Neuron (in vitro differentiated cells): Measurements from ENCODE around the gene MEN1.
"Not testable (repeated sequence)": the region's sequence is repeated elsewhere in the genome, so short reads cannot be mapped to it uniquely, and the experiment has no call there.

Experiments used
- H2AFZ ChIP-seq: one replicate; pipeline ENCODE4 v1.6.1; 2013; ENCODE audit warnings: low read depth, mild to moderate bottlenecking, inconsistent platforms, low read length, moderate library complexity
- H3K27me3 ChIP-seq: one replicate; pipeline ENCODE4 v1.6.1; 2013; ENCODE audit warnings: low read length; ENCODE audit not compliant: insufficient read depth
- H3K36me3 ChIP-seq: one replicate; pipeline ENCODE4 v1.6.1; 2013; ENCODE audit warnings: low read length; ENCODE audit not compliant: insufficient read depth
- H3K4me1 ChIP-seq: one replicate; pipeline ENCODE4 v1.6.1; 2013; ENCODE audit warnings: low read length; ENCODE audit not compliant: insufficient read depth
- H3K4me3 ChIP-seq: 2 replicates; pipeline ENCODE4 v1.5.1; 2013; ENCODE audit warnings: mild to moderate bottlenecking, low read length, moderate library complexity
- H3K9me3 ChIP-seq: one replicate; pipeline ENCODE4 v1.6.1; 2013; ENCODE audit warnings: low read length

MEN1 gene

DNA sequence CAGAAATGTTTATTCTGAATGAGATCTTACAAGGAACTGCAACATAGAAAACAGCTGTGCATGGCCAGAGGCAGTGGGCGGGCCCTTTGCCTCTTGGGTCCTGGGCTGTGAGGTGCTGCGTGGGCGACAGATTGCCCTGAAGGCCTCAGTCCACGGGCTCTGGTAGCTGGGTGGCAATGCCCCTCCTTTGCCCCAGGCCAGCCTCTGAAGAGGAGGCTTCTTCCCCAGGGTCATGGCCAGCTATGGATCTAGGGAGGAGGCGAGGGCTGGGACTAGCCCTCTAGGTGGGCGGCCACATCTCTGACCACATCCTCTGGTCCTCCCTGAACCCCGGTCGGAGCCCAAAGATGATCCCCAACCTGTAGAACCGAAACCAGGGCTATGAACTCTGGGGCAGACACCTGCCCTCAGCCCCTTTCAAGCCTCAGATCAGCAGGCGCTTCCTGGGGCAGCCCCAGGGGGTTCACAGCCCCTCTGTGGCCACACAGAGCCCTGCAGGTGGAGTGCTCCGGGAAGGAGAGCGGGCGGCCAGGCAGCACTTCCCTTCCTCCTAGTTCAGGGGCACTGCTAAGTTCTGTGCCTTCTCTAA lies 40.7 kb upstream of the MEN1 start:
- Histone ChIP-seq H3K9me3 (no peaks in the 10 kb centered on the region), H2AFZ (no peak overlapping the region), H3K4me3 (no peak overlapping the region), H3K27me3 (no peaks in the 10 kb centered on the region), H3K4me1 (peaks cover 9% of the 10 kb centered on the region), H3K36me3 (peaks cover 15% of the 10 kb centered on the region)

DNA sequence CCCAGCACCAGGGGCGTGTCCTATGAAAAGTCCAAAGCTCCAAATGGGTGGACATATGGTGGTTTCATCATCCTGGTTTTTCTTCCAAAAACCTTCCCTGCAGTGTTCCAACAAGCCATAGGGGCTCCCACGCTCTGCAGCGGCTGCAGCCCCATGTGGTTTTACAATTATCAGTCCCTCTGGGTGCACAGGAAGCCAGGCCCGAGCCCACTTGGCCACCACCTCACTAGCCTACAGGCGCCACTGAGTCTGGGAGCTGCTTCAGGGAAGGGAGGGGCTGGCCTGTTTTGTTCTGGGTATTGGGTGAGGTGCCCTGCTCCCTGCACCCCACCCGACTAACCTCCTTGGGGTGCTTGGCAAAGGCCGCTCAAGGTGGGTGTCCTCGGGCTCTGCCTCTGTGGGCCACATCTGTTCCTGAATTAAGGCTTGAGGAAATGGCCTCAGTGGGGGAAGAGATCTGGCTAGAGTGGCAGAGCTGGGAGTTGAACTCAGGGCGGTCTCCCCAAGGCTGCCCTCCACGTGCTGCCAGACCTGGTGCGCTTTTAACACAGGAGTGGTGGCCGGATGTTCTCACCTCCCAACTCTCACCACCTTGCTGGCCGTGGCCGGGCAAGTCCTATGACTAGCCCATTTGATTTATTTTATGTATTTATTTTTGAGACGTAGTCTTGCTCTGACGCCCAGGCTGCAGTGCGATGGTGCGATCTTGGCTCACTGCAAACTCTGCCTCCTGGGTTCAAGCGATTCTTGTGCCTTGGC lies 39.4 kb upstream of the MEN1 start:
- H3K27me3 ChIP-seq = peaks cover 6% of the 10 kb centered on the region
- no peak overlapping the region for H2AFZ ChIP-seq
- H3K4me3 ChIP-seq = no peak overlapping the region
- peaks cover 5% of the 10 kb centered on the region for H3K36me3 ChIP-seq
- H3K4me1 ChIP-seq = peaks cover 9% of the 10 kb centered on the region
- no peaks in the 10 kb centered on the region for H3K9me3 ChIP-seq

DNA sequence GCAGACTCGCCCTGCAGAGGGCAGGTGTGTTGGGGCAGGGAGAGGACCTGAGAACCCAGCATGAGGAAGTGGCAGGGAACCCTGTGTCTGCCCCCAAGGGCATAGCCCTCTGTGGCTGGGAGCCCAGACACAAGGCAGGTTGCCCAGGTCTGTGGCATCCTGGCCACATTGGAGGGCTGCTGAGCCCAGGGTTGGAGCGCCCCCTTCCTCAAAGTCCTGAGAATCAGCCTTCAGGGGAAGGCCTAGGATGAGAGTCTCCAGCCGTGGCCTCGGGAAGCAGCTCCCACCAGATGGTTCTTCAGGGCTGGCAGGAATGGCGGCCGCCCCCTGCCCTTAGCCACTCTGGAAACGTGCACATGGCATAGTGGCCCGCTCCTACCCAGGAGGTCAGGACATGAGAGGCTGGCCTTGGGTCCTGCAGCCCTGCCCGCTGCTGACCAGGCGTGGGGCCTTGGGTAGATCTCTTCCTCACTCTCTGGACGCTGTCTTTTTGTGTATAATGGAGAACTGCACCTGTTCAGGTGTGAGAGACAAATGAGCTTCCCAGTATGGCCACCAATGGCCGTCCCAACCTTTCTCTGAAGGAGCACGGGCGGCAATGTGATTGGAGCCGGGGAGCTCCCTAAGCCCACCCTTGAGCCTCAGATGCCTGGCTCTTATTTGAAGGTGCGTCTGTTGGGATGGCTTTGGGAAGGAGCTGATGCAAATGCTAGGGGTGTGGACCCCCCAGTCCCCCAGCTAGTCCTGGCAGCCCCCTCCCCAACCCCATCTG lies 38.7 kb upstream of the MEN1 start:
- no peak overlapping the region for H2AFZ ChIP-seq
- H3K4me3 ChIP-seq = no peak overlapping the region
- H3K27me3 ChIP-seq = peaks cover 9% of the 10 kb centered on the region
- no peaks in the 10 kb centered on the region for H3K9me3 ChIP-seq
- H3K4me1 ChIP-seq = peaks cover 9% of the 10 kb centered on the region
- H3K36me3 ChIP-seq = no peaks in the 10 kb centered on the region

DNA sequence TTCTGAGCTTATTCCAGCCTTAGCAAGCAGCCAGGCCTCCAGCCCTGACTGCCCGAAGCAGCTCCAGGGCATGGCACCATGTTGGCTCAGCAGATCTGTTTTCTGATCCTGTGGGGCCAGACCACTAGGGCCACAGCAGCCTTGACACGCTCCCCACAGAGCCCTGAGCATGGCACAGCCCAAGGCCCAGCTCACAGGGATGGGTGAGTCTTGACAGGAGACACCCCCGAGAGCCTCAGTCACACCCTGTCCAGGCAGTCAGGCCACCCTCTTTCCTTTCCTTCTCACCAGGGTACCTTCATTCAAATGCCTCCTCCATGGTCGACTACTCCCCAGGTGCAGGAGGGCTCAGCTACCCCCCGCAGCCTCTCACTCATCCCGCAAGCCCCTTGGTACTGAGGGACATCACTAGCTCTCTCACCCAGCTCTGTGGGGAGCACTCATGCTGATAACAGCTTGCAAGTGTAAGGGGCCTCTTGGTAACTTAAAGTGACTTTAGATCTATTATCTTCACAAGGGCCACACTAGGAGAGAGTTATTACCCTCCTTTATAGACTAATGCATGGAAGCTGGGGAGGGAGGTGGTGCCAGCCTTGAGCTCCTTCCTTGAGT lies 38.0 kb upstream of the MEN1 start:
- Histone ChIP-seq H3K4me3 (no peak overlapping the region), H3K9me3 (no peaks in the 10 kb centered on the region), H3K27me3 (peaks cover 16% of the 10 kb centered on the region), H3K4me1 (peaks cover 11% of the 10 kb centered on the region), H3K36me3 (no peaks in the 10 kb centered on the region), H2AFZ (no peak overlapping the region)

DNA sequence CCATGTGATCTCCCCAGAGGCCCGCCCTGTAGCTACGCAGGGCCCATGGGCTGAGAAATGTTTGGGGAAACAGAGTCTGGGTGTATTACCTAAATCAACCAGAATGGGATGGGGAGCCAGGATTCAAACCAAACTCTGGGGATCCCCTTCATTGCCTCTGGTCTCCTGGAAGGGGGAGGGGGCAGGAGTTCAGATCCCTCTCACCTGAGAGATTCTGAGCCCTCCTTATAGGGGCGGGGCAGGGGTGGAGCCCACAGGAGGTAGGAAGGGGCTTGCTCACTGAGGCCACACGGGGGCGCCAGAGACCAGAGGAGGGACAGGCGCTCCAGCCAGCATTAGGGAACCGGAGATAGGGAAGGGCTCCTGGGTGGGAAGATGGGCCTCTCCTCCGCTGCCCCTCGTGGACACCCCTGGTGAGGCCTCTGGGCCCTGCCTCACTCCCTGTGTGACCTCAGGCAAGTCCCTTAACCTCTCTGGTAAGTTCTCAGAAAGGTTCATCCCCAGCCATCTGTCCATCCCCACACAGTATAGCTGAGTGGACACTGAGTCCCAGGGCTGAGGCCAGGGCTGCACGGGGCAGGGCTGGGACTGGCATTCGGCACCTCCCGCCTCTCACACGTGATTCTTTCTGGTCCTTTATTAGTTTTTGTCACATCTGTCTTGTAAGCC lies 36.8 kb upstream of the MEN1 start:
- Histone ChIP-seq H3K4me1 (peaks cover 22% of the 10 kb centered on the region), H3K27me3 (peaks cover 21% of the 10 kb centered on the region), H3K4me3 (no peak overlapping the region), H3K36me3 (no peaks in the 10 kb centered on the region), H3K9me3 (no peaks in the 10 kb centered on the region), H2AFZ (no peak overlapping the region)

DNA sequence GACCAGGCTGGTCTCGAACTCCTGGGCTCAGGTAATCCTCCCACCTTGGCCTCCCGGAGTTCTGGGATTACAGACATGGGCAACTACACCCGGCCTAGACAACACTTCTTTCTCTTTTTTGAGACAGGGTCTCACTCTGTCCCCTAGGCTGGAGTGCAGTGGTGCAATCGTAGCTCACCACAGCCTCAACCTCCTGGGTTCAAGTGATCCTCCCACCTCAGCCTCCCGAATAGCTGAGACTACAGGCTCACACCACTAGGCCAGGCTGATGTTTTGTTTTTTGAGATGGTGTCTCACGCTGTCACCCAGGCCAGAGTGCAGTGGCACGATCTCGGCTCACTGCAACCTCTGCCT lies 35.4 kb upstream of the MEN1 start:
- not testable (repeated sequence) for H3K9me3 ChIP-seq
- Histone ChIP-seq H3K27me3 (peaks cover 21% of the 10 kb centered on the region), H3K4me1 (peaks cover 14% of the 10 kb centered on the region)

DNA sequence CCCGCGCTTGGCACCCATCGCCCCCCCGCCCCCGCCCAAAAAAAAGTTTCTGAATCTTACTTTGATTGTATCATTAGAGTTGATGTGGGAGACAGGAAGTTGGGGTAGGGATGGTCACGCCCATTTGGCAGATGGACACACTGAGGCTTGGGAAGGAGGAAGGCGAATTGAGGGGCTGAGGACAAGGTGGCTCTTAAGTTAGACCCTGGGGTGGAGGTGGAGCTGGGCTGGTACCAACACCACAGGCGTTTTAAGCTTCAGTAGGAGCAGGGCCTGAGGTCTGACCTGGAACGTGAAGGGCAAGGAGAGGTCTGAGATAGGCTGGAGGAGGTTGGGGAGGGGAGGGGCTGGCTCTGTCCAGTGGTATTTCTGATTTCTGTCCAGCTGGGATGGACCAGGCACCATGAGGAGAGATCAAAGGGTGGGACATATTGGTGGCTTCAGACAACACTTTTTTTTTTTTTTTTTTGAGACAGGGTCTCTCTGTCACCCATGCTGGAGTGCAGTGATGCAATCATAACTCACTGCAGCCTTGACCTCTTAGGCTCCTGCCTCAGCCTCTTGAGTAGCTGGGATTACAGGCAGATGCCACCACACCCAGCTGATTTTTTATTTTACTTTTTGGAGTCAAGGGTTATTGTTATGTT lies 34.9 kb upstream of the MEN1 start:
- no peaks in the 10 kb centered on the region for H3K9me3 ChIP-seq
- peaks cover 21% of the 10 kb centered on the region for H3K27me3 ChIP-seq
- H3K36me3 ChIP-seq = no peaks in the 10 kb centered on the region
- no peak overlapping the region for H2AFZ ChIP-seq
- no peak overlapping the region for H3K4me3 ChIP-seq
- peaks cover 14% of the 10 kb centered on the region for H3K4me1 ChIP-seq

More for the DNA sequence above, 35.4 kb upstream of the MEN1 start:
- H2AFZ ChIP-seq, H3K4me3 ChIP-seq, H3K36me3 ChIP-seq: not testable (repeated sequence)

DNA sequence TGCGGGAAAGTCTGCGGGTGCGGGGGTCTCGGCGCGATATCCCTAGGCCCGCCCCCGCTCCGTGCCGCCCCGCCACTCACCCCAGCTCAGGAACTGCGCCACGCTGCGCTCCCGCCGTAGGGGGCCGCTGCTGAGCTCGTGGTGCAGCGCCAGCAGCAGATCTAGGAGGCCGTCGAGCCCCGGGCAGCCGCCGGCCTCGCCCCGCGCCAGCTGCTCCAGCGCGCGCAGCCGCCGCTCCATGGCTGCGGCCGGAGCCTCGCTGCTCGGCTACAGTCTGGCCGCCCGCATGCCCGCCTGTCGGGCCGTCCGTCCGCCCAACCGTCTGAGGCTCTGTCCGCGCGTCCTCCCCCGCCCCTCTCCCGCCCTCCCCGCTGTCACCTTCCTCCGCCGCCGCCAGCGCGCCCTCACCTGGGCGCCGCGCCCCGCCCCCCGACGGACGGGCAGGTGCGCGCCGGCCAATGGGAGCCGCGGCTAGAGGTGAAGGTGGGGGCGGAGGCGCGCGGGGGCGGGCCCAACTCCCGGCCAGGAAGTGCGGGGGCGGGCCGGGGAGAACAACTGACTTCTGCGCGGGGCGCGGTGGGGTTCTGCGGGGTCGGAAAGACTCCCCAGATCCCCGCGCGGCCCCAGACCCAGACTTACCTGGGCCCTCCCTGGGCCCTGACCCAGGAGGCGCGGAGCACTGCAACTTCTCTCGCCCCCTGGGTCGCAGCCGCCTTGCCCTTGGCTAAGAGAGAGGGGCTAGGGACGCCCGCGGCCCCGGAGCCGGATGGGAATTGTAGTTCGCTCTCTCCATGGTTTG lies 34.2 kb upstream of the MEN1 start, which contains the start of gene CDC42BPG:
Gene CDC42BPG (minus strand): TSS at position 324 of the 799 bp plus-strand sequence. CDS start 84 bp downstream, at position 240.
- H3K36me3 ChIP-seq = no peaks in the 10 kb centered on the region
- no peak within 1 kb of the TSS for H3K4me3 ChIP-seq
- peaks cover 14% of the 10 kb centered on the region for H3K4me1 ChIP-seq
- no peak within 1 kb of the TSS for H2AFZ ChIP-seq
- H3K27me3 ChIP-seq = peaks cover 21% of the 10 kb centered on the region
- H3K9me3 ChIP-seq = no peaks in the 10 kb centered on the region

DNA sequence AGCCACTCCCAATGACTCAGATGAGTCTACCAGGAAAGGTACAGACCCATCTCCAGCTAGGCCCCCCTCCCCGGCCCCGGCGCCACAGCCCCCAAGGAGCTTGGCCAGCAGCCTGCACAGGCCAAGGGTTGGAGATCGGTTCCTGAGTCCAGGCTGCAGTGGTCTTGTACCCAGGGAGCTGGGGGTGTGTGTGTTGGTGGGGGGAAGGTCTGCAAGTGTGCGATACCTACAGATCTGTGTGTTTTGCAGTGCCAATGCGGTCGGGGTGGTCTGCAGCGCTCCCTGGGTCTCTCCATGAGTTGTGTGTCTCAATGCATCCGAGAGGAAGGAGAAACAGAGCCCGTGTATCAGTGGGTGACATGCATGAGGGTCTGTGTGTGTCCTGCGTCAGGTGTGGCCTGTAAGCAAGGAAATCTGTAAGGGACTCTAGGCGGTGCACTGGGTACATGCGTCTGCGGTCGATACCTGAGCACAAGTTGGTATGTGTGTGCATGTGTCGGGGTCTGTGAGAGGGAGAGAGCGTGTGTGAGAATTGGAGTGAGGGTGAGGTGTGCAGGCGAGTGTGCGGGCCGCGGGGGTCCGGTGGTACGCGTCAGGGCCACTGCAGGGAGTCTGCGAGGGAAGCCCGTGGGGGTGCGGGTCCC lies 33.5 kb upstream of the MEN1 start:
- Histone ChIP-seq H3K4me3 (no peak overlapping the region), H2AFZ (no peak overlapping the region), H3K4me1 (peaks cover 14% of the 10 kb centered on the region), H3K36me3 (no peaks in the 10 kb centered on the region), H3K27me3 (peaks cover 21% of the 10 kb centered on the region), H3K9me3 (no peaks in the 10 kb centered on the region)

DNA sequence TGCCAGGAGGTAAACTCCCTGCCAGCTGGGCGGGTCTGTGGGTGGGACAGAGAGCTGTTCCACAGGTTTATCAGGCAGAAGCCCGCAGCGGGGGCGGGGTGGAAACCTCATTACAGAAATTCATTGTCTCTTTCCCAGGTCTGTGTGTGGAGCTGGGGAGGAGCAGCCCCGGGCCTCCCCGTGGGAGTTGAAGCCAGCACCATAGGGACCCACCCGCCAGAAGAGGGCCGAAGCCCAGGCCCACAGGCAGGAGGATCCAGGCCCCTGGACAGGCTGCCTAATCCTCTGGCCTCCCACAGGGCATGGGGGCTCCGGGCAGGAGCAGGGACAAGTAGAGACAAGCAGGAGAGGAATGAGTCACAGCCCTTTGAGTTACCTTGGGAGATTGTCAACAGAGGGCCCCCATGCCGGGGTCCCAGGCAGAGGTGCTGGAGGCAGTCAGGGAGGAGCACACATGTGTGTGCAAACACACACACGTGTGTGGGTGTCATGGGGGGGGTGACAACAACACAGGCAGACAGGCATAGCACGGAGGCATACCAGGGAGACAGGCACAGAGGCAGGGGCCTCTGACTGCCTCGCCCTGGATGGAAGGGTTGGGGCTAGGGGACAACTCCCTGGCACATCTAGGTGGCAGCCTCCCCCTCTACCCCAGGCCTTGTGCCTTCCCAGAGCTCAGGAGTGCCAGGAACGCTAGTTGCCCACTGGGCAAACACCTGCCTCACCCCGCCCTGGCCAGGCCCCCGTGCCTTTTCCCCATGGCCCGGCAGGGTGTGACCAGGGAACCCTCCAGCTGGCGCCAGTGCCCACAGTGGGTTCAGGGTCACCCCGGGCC lies 32.7 kb upstream of the MEN1 start:
- peaks cover 14% of the 10 kb centered on the region for H3K4me1 ChIP-seq
- H2AFZ ChIP-seq = no peak overlapping the region
- H3K27me3 ChIP-seq = peaks cover 21% of the 10 kb centered on the region
- H3K9me3 ChIP-seq = no peaks in the 10 kb centered on the region
- no peak overlapping the region for H3K4me3 ChIP-seq
- no peaks in the 10 kb centered on the region for H3K36me3 ChIP-seq

DNA sequence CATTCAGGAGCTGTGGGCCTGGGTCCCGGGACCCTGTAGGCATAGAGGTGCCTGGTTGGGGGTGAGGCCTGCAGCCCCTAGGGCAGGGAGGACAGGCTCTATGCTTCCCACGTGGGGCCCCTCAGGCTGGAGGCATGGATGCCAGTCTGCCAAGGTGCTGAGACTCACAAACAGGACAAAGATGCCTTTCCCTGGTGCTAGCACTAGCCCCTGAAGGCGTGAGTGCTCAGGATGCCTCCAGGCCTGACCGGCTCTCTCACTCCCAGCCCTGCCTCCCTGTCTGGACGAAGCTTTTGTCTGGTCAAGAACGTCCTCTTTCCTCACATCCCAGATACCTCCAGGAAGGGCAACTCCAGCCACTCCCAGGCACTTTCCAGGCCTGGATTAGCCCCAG lies 32.0 kb upstream of the MEN1 start:
- H3K36me3 ChIP-seq = no peaks in the 10 kb centered on the region
- no peaks in the 10 kb centered on the region for H3K9me3 ChIP-seq
- H3K4me1 ChIP-seq = peaks cover 14% of the 10 kb centered on the region
- no peak overlapping the region for H2AFZ ChIP-seq
- peaks cover 21% of the 10 kb centered on the region for H3K27me3 ChIP-seq
- H3K4me3 ChIP-seq = no peak overlapping the region
